IMR-90 (cell line): ENCODE measurements around the gene SLC5A3.

ENCODE experiments used
- BHLHE40 ChIP-seq: fragments of 150-350 bp; IDR thresholded peaks from 2 replicates; pipeline ENCODE4 v1.6.1; 2016; ENCODE audit warnings: mild to moderate bottlenecking, low read depth, low read length
- CEBPB ChIP-seq: IDR thresholded peaks from 2 replicates; pipeline ENCODE4 v1.6.1; 2012; ENCODE audit warnings: low read depth, low read length, improper control_type of control experiment
- FOS ChIP-seq: fragments of 150-350 bp; IDR thresholded peaks from 2 replicates; pipeline ENCODE4 v1.6.1; 2016; ENCODE audit warnings: low read depth, low read length
- MAFK ChIP-seq: IDR thresholded peaks from 2 replicates; pipeline ENCODE4 v1.6.1; 2012; ENCODE audit warnings: low read depth, low read length, improper control_type of control experiment
- MAZ ChIP-seq: IDR thresholded peaks from 2 replicates; pipeline ENCODE4 v1.6.1; 2012; ENCODE audit warnings: low read depth, mild to moderate bottlenecking, low read length, improper control_type of control experiment, moderate library complexity, borderline replicate concordance
- MXI1 ChIP-seq: IDR thresholded peaks from 2 replicates; pipeline ENCODE4 v1.6.1; 2012; ENCODE audit warnings: low read depth, mild to moderate bottlenecking, low read length, moderate library complexity, borderline replicate concordance
- POLR2A ChIP-seq: IDR thresholded peaks from 2 replicates; pipeline ENCODE4 v1.6.1; 2012; ENCODE audit warnings: mild to moderate bottlenecking, low read depth, low read length
- RAD21 ChIP-seq: IDR thresholded peaks from 2 replicates; pipeline ENCODE4 v1.6.1; 2012; ENCODE audit warnings: low read length, improper control_type of control experiment
- RCOR1 ChIP-seq: IDR thresholded peaks from 2 replicates; pipeline ENCODE4 v1.6.1; 2012; ENCODE audit warnings: mild to moderate bottlenecking, low read length, improper control_type of control experiment; ENCODE audit not compliant: insufficient replicate concordance
- RFX5 ChIP-seq: IDR thresholded peaks from 2 replicates; pipeline ENCODE4 v1.8.0; 2012; ENCODE audit warnings: low read depth, mild to moderate bottlenecking, low read length, moderate library complexity
- SMC3 ChIP-seq: fragments of 150-350 bp; IDR thresholded peaks from 2 replicates; pipeline ENCODE4 v1.6.1; 2016; ENCODE audit warnings: low read depth, mild to moderate bottlenecking, antibody characterized with exemption, low read length, moderate library complexity
- TF ChIP-seq, protein P1 (sequence below): conservative IDR thresholded peaks from 2 replicates; pipeline ENCODE4 v1.5.1; 2012; ENCODE audit warnings: mild to moderate bottlenecking, low read depth, low read length, improper control_type of control experiment
- TF ChIP-seq, protein P2 (sequence below): fragments of 150-350 bp; IDR thresholded peaks from 2 replicates; pipeline ENCODE4 v1.6.1; 2017; ENCODE audit warnings: mild to moderate bottlenecking, antibody characterized with exemption, low read length, low read depth

DNA sequence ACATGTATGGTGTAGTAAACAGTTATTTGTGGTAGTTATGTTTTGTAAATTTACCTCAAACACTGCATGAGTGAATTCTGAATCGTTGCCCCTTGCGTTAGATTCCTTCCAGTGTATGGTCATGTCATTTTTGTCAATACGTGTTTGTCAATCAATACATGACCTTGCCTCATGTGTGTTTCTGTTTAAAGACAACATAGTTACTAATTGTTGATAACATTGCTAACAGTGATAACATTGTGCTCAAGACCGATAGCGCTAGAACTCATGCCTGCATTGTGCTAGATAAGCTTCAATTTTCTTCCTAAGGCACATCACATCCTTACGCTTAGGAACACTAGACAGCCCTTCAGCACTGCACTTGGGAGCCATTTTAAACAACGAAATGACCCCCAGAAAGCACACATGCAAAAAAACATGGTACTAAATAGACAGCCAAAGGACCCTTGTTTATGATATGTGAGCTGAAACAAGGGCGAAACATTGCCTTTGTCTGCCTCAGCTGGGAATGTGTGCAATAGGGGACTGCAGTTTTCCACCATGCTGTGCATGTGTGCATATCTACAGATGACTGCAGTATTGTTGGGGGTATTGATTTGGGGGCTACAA lies 37.3 kb downstream of the SLC5A3 start:
- TF ChIP-seq, protein P1, sequence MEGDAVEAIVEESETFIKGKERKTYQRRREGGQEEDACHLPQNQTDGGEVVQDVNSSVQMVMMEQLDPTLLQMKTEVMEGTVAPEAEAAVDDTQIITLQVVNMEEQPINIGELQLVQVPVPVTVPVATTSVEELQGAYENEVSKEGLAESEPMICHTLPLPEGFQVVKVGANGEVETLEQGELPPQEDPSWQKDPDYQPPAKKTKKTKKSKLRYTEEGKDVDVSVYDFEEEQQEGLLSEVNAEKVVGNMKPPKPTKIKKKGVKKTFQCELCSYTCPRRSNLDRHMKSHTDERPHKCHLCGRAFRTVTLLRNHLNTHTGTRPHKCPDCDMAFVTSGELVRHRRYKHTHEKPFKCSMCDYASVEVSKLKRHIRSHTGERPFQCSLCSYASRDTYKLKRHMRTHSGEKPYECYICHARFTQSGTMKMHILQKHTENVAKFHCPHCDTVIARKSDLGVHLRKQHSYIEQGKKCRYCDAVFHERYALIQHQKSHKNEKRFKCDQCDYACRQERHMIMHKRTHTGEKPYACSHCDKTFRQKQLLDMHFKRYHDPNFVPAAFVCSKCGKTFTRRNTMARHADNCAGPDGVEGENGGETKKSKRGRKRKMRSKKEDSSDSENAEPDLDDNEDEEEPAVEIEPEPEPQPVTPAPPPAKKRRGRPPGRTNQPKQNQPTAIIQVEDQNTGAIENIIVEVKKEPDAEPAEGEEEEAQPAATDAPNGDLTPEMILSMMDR, result no peak
- TF ChIP-seq CEBPB, result no peak
- TF ChIP-seq SMC3, result no peak
- no peak for TF ChIP-seq POLR2A
- TF ChIP-seq FOS, result no peak
- TF ChIP-seq RAD21, result no peak
- no peak for TF ChIP-seq MAZ
- TF ChIP-seq RFX5, result no peak
- no peak for TF ChIP-seq MAFK
- no peak for TF ChIP-seq RCOR1
- no peak for TF ChIP-seq BHLHE40
- no peak for TF ChIP-seq MXI1
- TF ChIP-seq, protein P2, sequence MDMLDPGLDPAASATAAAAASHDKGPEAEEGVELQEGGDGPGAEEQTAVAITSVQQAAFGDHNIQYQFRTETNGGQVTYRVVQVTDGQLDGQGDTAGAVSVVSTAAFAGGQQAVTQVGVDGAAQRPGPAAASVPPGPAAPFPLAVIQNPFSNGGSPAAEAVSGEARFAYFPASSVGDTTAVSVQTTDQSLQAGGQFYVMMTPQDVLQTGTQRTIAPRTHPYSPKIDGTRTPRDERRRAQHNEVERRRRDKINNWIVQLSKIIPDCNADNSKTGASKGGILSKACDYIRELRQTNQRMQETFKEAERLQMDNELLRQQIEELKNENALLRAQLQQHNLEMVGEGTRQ, result no peak
